Measurements from ENCODE around the gene MEPCE.

GRCh38 chr7:100393233-100393905 is 36.3 kb upstream of the MEPCE start:
- TF ChIP-seq SP7 (tag by site-specific recombination; IDR thresholded peaks at IDR 0.05) (no peak), ZNF530 (tag by site-specific recombination; IDR thresholded peaks at IDR 0.05; ENCODE audit: low read depth) (no peak)

Measured in HEK293 (cell line).